Left lung (tissue), 10 donors: ENCODE data around the gene WDR46. TPM values are rescaled to one million over a fixed set of nuclear protein-coding genes. Genes with fewer than 3 reads are reported as not detected.

Experiments
- ATAC-seq: fragments of 200-7000 bp; cut with Tn5 transposase; one replicate; pipeline ENCODE4 v1.9.1; 2020; ENCODE audit warnings: moderate library complexity
- DNase-seq, 4 donors: peaks; one replicate each; pipeline ENCODE4 v3.0.0-alpha.2; 2013 to 2020
- H3K27ac ChIP-seq, 2 donors: fragments of 200-600 bp; sonication (generic) in 1 of 2; one replicate each; pipeline versions ENCODE4 v1.5.0 to v1.8.0; 2020 to 2021
- H3K27me3 ChIP-seq, 2 donors: fragments of 200-600 bp; sonication (generic) in 1 of 2; one replicate each; pipeline versions ENCODE4 v1.5.0 to v1.8.0; 2020 to 2021
- H3K36me3 ChIP-seq, 2 donors: fragments of 200-600 bp; sonication (generic) in 1 of 2; one replicate each; pipeline versions ENCODE4 v1.5.0 to v1.8.0; 2020 to 2021
- H3K4me1 ChIP-seq, 2 donors: fragments of 200-600 bp; one replicate each; pipeline ENCODE4 v1.8.0; 2021
- H3K4me3 ChIP-seq, 2 donors: fragments of 200-600 bp; sonication (generic) in 1 of 2; one replicate each; pipeline versions ENCODE4 v1.5.0 to v1.8.0; 2020 to 2021; ENCODE audit warnings: mild to moderate bottlenecking in 1 of 2
- H3K9me3 ChIP-seq, 2 donors: fragments of 200-600 bp; sonication (generic) in 1 of 2; one replicate each; pipeline versions ENCODE4 v1.5.0 to v1.8.0; 2020 to 2021
- intact Hi-C, 2 donors: fragments of 100-400 bp; cut with DNase I; formaldehyde crosslinking; loops; one replicate each; pipeline versions ENCODE4 v1.11.2 to v1.14.2; 2022
- polyA plus RNA-seq, 6 donors: library from polyadenylated mRNA; unstranded; fragments of 120-200 nt; gene quantifications; one replicate each; pipeline ENCODE4 v1.2.1, GENCODE V29; 2013; ENCODE audit not compliant: insufficient read length in 6 of 6
- total RNA-seq, 2 donors: library from RNA; stranded (reverse); fragmentation: NEBNext Ultra II Directional; extraction: Animal tissue kit (Norgen Biotek cat#: 25700); gene quantifications; one replicate each; pipeline ENCODE4 v1.2.1, GENCODE V29; 2021
- TF ChIP-seq, protein P1 (sequence below), 2 donors: fragments of 200-600 bp; sonication (generic) in 1 of 2; IDR thresholded peaks; one replicate each; pipeline versions ENCODE4 v1.5.0 to v1.8.0; 2021; ENCODE audit warnings: antibody characterized with exemption in 2 of 2
- donor health status: DM: no; HTN: yes; CAD: no.
- donor health status: DM: no; HTN: no; CAD: no.

Gene WDR46
- total and polyA plus RNA-seq, 8 donors: 26.6 to 89.8 (median 64.2) TPM

GRCh38 chr6:33321227-33321626 is 32.2 kb upstream of the WDR46 start:
- H3K27me3 ChIP-seq: no peaks in the 10 kb centered on the region
- intact Hi-C loops: no loop called here
- no peaks in the 10 kb centered on the region for H3K9me3 ChIP-seq
- DNase-seq (no peak), ATAC-seq (no peak)
- H3K4me1 ChIP-seq: peaks cover 28 to 65% of the 10 kb centered on the region in 2 donors
- H3K4me3 ChIP-seq: peak overlapping the region in 1 of 2 donors; percentile 74
- peak overlapping the region in 1 of 2 donors; percentile 87 for H3K27ac ChIP-seq
- peaks cover 0 to 34% of the 10 kb centered on the region in 2 donors for H3K36me3 ChIP-seq
- TF ChIP-seq, protein P1, sequence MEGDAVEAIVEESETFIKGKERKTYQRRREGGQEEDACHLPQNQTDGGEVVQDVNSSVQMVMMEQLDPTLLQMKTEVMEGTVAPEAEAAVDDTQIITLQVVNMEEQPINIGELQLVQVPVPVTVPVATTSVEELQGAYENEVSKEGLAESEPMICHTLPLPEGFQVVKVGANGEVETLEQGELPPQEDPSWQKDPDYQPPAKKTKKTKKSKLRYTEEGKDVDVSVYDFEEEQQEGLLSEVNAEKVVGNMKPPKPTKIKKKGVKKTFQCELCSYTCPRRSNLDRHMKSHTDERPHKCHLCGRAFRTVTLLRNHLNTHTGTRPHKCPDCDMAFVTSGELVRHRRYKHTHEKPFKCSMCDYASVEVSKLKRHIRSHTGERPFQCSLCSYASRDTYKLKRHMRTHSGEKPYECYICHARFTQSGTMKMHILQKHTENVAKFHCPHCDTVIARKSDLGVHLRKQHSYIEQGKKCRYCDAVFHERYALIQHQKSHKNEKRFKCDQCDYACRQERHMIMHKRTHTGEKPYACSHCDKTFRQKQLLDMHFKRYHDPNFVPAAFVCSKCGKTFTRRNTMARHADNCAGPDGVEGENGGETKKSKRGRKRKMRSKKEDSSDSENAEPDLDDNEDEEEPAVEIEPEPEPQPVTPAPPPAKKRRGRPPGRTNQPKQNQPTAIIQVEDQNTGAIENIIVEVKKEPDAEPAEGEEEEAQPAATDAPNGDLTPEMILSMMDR (IDR thresholded peaks at IDR 0.05): no peak

DNA sequence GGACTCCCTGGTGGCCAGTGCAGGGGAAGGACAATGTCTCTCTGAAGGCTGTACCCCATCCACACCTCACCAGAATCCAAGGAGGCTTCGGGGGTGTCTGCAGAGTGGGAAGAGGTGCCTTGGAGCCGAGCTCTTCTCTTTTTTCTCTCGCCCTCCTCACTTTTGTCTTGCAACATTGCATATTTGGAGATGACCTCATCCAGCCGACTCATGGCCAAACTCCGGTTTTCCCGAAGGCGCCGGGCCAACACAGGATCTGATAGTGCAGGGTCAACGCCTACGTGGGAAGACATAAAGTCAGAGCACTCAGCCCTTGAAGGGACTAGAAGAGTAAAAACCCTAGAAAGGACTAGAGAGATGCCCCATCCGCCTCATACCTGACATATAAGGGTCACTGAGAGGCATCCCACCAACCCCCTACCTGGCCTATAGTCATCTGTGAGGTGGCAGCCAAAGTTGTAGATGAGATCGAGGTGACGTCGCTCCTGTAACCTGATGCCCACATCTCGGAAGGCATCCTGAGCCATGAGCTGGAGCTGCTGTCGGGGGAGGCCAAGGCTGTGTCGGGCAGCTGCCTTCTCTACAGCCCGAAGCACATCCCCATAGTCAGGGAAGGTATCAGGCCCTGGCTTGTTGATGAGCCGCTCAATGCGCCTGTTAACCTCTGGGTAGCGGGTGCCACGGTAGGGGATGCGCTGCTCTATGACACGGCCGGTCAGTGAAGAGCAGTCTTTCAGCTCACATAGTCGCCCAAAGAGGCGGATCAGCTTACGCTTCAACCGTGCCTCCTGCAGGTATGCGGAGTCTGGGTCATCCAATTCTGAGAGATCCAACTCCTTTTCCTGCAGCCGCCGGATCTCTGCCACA is 31.5 kb upstream of the WDR46 start:
- Histone ChIP-seq H3K4me3 (peak overlapping the region in 1 of 2 donors; percentile 74), H3K27ac (peak overlapping the region; percentile 26 to 50), H3K36me3 (peaks cover 0 to 39% of the 10 kb centered on the region in 2 donors), H3K27me3 (no peaks in the 10 kb centered on the region), H3K9me3 (no peaks in the 10 kb centered on the region), H3K4me1 (peaks cover 28 to 71% of the 10 kb centered on the region in 2 donors)
- DNase-seq: peak in 1 of 4 donors; percentile 55
- intact Hi-C loops: no loop called here
- ATAC-seq: no peak
- TF ChIP-seq, protein P1 (IDR thresholded peaks at IDR 0.05): no peak

GRCh38 chr6:33319939-33320314 is 30.9 kb upstream of the WDR46 start:
- peak overlapping the region in 1 of 2 donors; percentile 50 for H3K27ac ChIP-seq
- DNase-seq (no peak), ATAC-seq (no peak)
- peaks cover 0 to 39% of the 10 kb centered on the region in 2 donors for H3K36me3 ChIP-seq
- H3K27me3 ChIP-seq: no peaks in the 10 kb centered on the region
- TF ChIP-seq, protein P1 (IDR thresholded peaks at IDR 0.05): no peak
- H3K4me3 ChIP-seq: no peak overlapping the region
- peaks cover 32 to 78% of the 10 kb centered on the region in 2 donors for H3K4me1 ChIP-seq
- H3K9me3 ChIP-seq: no peaks in the 10 kb centered on the region
- intact Hi-C loops: loop anchor here in 1 of 2 donors (10.0 kb wide), 1 partner anchor 95 kb away; the partner anchor contains the start of genes CUTA and PHF1

DNA sequence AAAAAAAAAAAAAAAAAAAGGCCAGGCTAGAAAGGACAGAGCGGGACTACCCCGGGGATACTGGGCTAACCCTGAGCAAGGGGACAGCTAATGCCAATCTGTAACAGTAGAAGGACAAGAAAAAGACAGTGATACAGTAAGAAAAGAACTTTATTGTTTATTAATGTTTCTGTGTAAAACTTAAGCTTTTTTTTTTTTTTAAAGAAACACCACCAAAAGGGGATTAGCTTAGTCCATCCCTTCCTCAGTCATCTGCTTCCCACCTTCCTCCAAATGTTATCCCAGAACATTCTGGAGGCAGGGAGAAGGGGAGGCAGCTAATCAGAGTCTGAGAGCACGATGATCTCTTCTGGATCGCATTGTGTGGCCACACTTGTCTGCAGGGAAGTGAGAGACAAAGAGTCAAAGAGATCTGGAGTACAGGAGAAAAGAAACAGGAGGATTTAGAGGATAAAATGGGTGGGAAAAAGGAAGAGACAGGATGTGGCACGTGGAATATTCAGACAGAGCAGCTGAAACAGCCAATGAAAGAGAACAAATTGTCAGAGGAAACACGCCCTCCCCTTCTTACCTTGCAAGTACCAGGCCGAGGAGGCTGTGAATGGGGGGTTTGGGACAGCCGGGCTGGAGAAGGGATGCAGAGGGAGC is 29.5 kb upstream of the WDR46 start:
- no peak for DNase-seq
- Histone ChIP-seq H3K36me3 (peaks cover 0 to 39% of the 10 kb centered on the region in 2 donors), H3K9me3 (no peaks in the 10 kb centered on the region), H3K27ac (peak overlapping the region; percentile 85 to 86), H3K4me3 (peak overlapping the region; percentile 53 to 68), H3K27me3 (no peaks in the 10 kb centered on the region), H3K4me1 (peaks cover 32 to 74% of the 10 kb centered on the region in 2 donors)
- TF ChIP-seq, protein P1 (IDR thresholded peaks at IDR 0.05): no peak
- ATAC-seq: no peak
- intact Hi-C loops: loop anchor here in 1 of 2 donors (10.0 kb wide), 1 partner anchor 96 kb away; the partner anchor contains the start of genes CUTA and PHF1
